Pancreas (tissue), 10 donors: ENCODE measurements around the gene RRAGB. TPM values are rescaled to one million over a fixed set of nuclear protein-coding genes. Genes with fewer than 3 reads are reported as not detected.
A peak's percentile ranks its signal among the peaks of the same experiment; 100 is the strongest.

Experiments used
- ATAC-seq, 4 donors: fragments of 200-7000 bp; cut with Tn5 transposase; one replicate each; pipeline versions ENCODE4 v1.8.0 to v1.9.1; 2020; ENCODE audit warnings: mild to moderate bottlenecking in 4 of 4, moderate library complexity in 4 of 4
- DNase-seq, 6 donors: peaks; one replicate each; pipeline ENCODE4 v3.0.0-alpha.2; 2020
- FAIRE-seq: peaks from 2 replicates; lab custom pipeline; 2012; peaks lifted over from hg19 to GRCh38; lab: Jason Lieb, UNC
- H3K27ac ChIP-seq, 4 donors: fragments of 200-600 bp; sonication (generic); 1 replicate in 3 of 4; 2 replicates in 1 of 4; pipeline versions ENCODE4 v1.5.0 to v1.8.0; 2020
- H3K27me3 ChIP-seq, 4 donors: fragments of 200-600 bp; one replicate each; pipeline ENCODE4 v1.8.0; 2021
- H3K36me3 ChIP-seq, 3 donors: fragments of 200-600 bp; sonication (generic) in 1 of 3; one replicate each; pipeline versions ENCODE4 v1.5.0 to v1.8.0; 2020 to 2021
- H3K4me1 ChIP-seq, 3 donors: fragments of 200-600 bp; one replicate each; pipeline ENCODE4 v1.8.0; 2021
- H3K4me3 ChIP-seq, 4 donors: fragments of 200-600 bp; sonication (generic) in 2 of 4; one replicate each; pipeline versions ENCODE4 v1.5.0 to v1.8.0; 2020 to 2021
- H3K9me3 ChIP-seq, 4 donors: fragments of 200-600 bp; one replicate each; pipeline ENCODE4 v1.8.0; 2021
- CTCF ChIP-seq, 4 donors: fragments of 200-600 bp; sonication (generic) in 3 of 4; IDR thresholded peaks; one replicate each; pipeline versions ENCODE4 v1.5.0 to v1.8.0; 2021; ENCODE audit warnings: antibody characterized with exemption in 4 of 4
- WGBS, 2 donors: extraction: QIAGEN DNeasy Blood & Tissue Kit; methylation state at CpG; one replicate each; pipeline ENCODE4 v1.1.7; 2013; 5-methylcytosine and 5-hydroxymethylcytosine counted together
- intact Hi-C, 3 donors: fragments of 100-400 bp; cut with DNase I; formaldehyde crosslinking; loops; one replicate each; pipeline versions ENCODE4 v1.11.1 to v1.14.2; 2022
- polyA plus RNA-seq, 2 donors: library from polyadenylated mRNA; stranded (reverse); fragments of 200-250 nt; gene quantifications; one replicate each; pipeline ENCODE4 v1.2.3, GENCODE V29; 2013
- total RNA-seq, 6 donors: library from RNA; stranded (reverse); fragmentation: NEBNext Ultra II Directional in 4 of 6; extraction: Animal tissue kit (Norgen Biotek cat#: 25700) in 4 of 6; gene quantifications; one replicate each; pipeline versions ENCODE4 v1.2.1 to v1.2.4, GENCODE V29; 2021 to 2023
- donor health status: healthy with polysubstance abuse.
- donor health status: DM: no; HTN: no; CAD: no; lungs with moderate emphysema.
- donor health status: DM: no; HTN: no; CAD: no.
- donor health status: control.
- donor health status: control.
- donor health status: Bipolar disorder and iron deficiency.
- donor health status: DM: yes; HTN: yes; CAD: no.
- donor health status: DM: no; HTN: no; CAD: no.
- donor health status: DM: no; HTN: no; CAD: no.
- donor health status: DM: yes; HTN: yes; CAD: no.

The RRAGB gene
- total and polyA plus RNA-seq, 8 donors, result 4.5 to 23.2 (median 7.3) TPM

DNA sequence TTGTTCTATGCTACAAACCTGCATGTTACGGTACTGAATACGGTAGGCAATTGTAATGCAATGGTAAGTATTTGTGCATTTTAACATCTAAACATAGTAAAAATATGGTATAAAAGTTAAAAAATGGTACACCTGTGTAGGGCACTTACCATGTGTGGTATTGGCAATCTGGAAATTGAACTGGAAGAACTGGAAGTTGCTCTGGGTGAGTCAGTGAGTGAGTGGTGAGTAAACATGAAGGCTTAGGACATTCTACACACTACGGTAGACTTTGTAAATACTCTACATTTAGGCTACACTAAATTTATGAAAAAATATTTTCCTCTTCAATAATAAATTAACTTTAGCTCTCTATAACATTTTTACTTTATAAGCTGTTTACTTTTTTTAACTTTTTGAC lies 78.9 kb downstream of the RRAGB start:
- H3K36me3 ChIP-seq, result no peaks in the 10 kb centered on the region
- intact Hi-C loops, result no loop called here
- 48 to 59% methylated on average over 3 of the region's 3 CpGs for WGBS, 2 donors
- ATAC-seq, result no peak
- no peak for FAIRE-seq
- H3K27me3 ChIP-seq, result no peaks in the 10 kb centered on the region
- TF ChIP-seq CTCF (IDR thresholded peaks at IDR 0.05), result no peak
- no peak overlapping the region for H3K27ac ChIP-seq
- H3K4me1 ChIP-seq, result no peaks in the 10 kb centered on the region
- no peak overlapping the region for H3K4me3 ChIP-seq
- no peak for DNase-seq
- no peaks in the 10 kb centered on the region for H3K9me3 ChIP-seq

DNA sequence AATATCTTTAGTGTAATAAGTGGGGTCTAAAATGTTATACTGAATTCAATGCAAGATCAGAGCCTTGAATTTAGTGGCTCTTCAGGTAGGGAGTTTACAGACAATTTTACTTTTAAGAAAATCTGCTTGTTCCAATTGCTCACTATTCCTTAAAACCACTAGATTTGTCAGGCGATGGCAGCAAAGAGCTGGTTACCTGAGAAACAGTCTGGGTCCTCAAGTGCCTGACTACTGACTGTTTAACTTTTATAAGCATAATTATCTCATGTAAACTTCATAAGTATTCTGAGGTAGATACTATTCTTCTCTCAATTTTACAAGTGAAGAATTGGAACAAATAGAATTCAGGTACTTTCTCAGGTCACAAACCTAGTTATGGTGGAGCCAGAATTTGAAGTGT lies 84.3 kb downstream of the RRAGB start:
- no peak for TF ChIP-seq CTCF (IDR thresholded peaks at IDR 0.05)
- Histone ChIP-seq H3K36me3 (no peaks in the 10 kb centered on the region), H3K9me3 (no peaks in the 10 kb centered on the region), H3K27me3 (no peaks in the 10 kb centered on the region), H3K27ac (no peak overlapping the region), H3K4me1 (no peaks in the 10 kb centered on the region), H3K4me3 (no peak overlapping the region)
- WGBS, 2 donors, result 23 to 24% methylated on average over 1 of the region's 1 CpG
- ATAC-seq (no peak), DNase-seq (no peak), FAIRE-seq (peak; percentile 29)
- intact Hi-C loops, result no loop called here

Other genes starting within 250 kb of the RRAGB start
- 1 to 10 TPM in 5 of 6 donors, under 1 TPM in 1; 0.69 to 1.9 (median 1.3) TPM for gene USP51, start 227.9 kb upstream of the RRAGB start, total RNA-seq
- 1 to 10 TPM in 1 of 2 donors, under 1 TPM in 1; 0.65 to 2.2 TPM for gene USP51, start 227.9 kb upstream of the RRAGB start, polyA plus RNA-seq
- not detected for gene FOXR2, start 94.3 kb upstream of the RRAGB start, total RNA-seq
- not detected for gene FOXR2, start 94.3 kb upstream of the RRAGB start, polyA plus RNA-seq